HG02981 (cell line): Measurements from ENCODE around the gene MFSD6.
"Not testable (repeated sequence)": the region's sequence is repeated elsewhere in the genome, so short reads cannot be mapped to it uniquely, and the experiment has no call there.

ENCODE experiments used
- ATAC-seq: cut with Tn5 transposase; IDR thresholded peaks from one replicate; pipeline ENCODE4 v1.9.1; 2021; ENCODE audit warnings: mild to moderate bottlenecking, moderate library complexity; ENCODE audit not compliant: unreplicated experiment

MFSD6 gene

DNA sequence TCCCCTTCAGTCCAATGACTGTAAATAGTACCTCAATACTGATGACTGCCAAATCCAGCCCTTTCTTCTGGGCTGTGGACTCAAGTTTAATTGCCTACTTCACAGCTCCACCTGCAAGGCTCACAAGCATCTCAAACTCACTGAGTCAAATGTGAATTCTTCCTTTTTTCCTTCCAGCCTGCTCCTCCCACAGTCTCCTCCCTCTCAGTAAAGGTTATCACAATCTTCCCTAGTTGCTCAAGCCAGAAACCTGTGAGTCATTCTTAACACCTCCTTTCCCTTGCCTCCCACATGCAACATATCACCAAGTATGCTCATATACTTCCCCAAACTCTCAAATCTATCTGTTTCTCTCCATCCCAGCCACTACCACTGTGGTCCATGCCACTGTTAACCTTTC is 3.7 kb upstream of the MFSD6 start:
- ATAC-seq = no peak

DNA sequence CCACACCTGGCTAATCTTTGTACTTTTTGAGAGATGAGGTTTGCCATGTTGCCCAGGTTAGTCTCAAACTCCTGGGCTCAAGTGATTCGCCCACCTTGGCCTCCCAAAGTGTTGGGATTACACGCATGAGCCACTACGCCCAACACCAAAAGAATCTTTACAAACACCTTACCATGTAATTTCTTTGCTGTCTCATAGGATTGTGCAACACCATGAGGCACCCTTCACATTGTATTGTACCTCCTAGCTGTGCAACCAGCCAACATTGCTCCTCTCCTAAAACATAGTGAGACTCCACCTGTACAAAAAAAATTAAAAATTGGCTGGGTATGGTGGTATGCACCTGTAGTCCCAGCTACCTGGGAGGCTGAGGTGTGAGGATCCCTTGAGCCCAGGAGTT is 3.1 kb upstream of the MFSD6 start:
- ATAC-seq = no peak

DNA sequence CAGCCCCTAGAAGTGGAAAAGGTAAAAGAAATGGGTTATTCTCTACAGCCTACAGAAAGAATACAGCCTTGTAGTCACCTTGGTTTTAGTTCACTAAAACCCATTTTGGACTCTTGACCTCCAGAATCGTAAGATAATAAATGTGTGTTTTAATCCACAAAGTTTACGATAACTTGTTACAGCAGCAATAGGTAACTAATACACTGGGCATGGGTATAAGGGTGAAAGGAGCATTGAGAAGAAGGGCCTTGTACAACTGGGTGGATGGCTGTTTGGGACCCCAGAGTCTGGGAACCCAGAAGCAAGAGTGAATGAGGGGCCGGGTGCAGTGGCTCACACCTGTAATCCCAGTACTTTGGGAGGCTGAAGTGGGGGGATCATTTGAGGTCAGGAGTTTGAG is 2.2 kb upstream of the MFSD6 start:
- ATAC-seq = no peak

DNA sequence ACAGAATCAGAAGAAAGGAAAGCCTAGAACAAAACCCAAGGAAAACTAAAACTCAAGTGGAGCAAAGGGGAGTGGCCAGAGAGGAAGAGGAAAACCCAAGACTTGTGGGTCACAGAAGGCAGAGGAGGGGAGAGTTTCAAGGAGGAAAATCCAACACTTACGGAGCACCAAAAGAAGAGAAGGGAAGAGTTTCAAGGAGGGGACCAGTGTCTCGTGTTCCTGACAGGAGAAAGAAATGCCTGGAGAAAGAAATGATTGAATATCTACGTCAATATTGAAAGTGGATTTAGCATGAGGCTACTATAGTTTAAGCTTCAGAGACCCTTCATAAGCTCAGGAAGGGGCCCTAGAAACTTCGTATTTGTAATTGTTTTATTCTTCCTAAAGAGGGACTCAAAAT is 1.4 kb upstream of the MFSD6 start:
- no peak for ATAC-seq

DNA sequence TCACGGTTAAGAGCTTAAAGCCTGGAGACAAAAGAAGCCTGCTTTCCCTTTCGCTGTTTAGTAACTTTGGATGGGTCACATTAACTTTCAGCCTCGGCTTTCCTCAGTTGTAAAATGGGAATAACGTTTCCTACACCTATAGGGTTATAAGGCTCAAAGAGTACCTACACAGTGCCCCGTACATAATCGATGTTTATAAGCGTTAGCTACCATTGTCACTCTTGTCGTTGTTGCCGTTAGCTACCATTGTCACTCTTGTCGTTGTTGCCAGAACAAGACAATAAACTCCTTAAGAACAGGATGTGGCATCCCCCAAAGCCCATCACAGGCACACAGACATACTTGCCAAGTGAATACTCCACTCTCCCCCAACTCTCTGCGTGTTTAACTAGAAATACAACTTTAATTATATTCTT is 901 bp upstream of the MFSD6 start:
- ATAC-seq = no peak

- peak; percentile 44 for ATAC-seq
Measured at GRCh38 chr2:190408538-190409271, 550 bp downstream of the MFSD6 start.

- ATAC-seq = no peak
Measured at GRCh38 chr2:190409616-190410015, 1.5 kb downstream of the MFSD6 start.

GRCh38 chr2:190410166-190410565 is 2.0 kb downstream of the MFSD6 start:
- ATAC-seq = no peak

- ATAC-seq = no peak
Measured at GRCh38 chr2:190412966-190413365, 4.8 kb downstream of the MFSD6 start.

- ATAC-seq = no peak
Measured at GRCh38 chr2:190413421-190413820, 5.3 kb downstream of the MFSD6 start.

- no peak for ATAC-seq
Measured at GRCh38 chr2:190415251-190415650, 7.1 kb downstream of the MFSD6 start.

- no peak for ATAC-seq
Measured at GRCh38 chr2:190415794-190416775, 7.9 kb downstream of the MFSD6 start.

DNA sequence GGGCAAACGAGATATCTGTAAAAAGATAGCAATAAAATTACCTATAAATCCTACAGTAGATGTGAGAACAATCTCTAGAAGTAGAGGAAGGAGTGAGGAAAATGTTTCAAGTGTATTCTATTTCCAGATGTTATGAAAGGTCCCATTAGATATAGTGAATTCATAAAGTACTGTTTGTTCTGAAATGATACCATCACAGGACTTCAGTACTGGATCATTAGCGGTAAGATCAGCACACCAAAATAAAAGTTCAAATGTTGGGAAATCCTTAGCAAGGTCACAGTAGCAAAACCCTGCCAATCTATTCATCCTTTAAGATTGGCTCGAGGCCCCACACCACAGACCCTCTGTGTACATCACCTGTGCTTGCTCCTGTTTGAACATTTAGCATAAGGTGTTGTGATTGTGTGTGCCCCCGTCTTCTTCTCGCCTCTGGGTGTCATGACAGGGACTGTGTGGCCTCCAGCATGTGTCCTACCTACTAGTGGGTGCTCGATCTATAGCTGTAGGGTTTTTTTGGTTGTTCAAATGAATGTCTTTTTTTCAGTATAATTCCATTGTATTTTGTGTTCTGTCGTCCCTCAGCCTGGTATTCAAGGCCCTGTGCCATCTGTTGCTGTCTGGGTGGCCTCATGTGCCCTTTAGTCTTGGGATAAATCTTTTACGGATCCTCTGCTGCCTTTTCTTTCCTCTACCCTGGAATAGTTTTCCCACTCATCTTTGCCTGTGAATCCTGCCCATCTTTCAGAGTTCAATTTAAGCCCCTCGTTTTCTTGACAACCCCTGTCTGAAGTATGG is 9.1 kb downstream of the MFSD6 start:
- ATAC-seq = no peak

- no peak for ATAC-seq
Measured at GRCh38 chr2:190418727-190419126, 10.6 kb downstream of the MFSD6 start.

DNA sequence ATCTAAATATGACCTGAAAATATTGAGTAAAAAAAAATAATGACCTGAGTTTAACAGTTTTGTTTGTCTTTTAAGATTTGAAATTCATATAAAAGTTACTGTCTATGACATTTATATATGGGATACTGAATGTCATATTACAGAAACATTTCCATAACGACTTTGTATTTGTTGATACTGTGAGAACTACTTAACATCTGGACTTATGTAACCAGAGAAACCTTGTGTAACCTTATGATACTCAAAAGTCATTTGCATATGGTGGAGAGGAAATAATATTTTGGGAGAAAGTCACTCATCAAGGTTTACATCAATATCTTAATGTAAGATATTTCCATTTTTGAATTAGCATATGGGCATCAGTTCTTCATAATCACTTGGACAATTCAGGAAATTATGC is 12.6 kb downstream of the MFSD6 start:
- ATAC-seq = no peak

DNA sequence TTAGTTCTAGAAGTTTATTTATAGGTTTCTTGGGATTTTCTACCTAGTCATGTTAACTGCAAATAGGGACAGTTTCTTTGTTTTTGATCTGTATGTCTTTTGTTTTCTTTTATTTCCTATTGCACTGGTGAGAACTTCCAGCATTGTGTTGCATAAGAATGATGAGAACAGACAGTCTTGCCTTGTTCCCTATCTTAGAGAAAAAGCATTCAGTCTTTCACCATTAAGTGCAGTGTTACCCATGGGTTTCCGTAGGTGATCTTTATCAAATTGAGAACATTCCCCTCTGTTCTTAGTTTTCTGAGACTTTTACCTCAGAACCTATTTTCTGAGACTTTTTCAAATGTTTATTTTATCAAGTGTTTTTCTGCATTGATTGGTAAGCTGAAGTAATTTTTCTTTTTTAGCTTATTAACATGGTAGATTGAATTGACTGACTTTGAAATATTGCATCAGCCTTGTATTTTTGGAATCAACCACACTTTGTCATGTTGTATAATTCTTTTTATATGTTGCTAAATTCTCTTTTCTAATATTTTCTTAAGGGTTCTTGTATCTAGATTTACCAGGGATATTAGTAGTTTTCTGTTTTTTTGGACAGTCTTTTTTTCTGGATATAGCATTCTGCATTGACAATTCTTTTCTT is 17.2 kb downstream of the MFSD6 start:
- no peak for ATAC-seq

- no peak for ATAC-seq
Measured at GRCh38 chr2:190425883-190426658, 17.9 kb downstream of the MFSD6 start.

- ATAC-seq = not testable (repeated sequence)
Measured at GRCh38 chr2:190430866-190431265, 22.7 kb downstream of the MFSD6 start.

DNA sequence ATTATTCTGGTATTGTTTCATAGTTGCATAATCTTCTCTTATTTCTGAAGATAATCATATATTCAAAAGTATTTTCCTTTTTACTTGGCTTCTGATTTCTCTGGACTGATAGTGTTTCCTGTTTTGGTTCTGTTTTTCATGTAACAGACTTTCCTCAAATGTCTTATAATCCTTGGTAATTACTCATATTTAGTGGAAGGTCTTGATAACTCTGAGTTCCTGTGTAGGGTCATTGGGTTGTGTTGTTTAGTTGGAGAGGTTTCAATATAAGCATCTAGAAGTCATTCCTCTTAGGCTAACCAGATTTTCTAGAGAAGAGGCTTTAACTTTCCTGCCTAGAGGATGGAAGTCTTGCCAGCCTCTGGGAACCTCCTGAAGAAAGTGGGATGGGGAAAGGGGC is 23.8 kb downstream of the MFSD6 start:
- ATAC-seq = no peak
